Tibial nerve (tissue), 4 donors: ENCODE measurements around the gene APAF1. TPM values are rescaled to one million over a fixed set of nuclear protein-coding genes. Genes with fewer than 3 reads are reported as not detected.

Experiments
- DNase-seq, 2 donors: peaks; one replicate each; pipeline ENCODE4 v3.0.0-alpha.2; 2019; ENCODE audit warnings: low spot score in 2 of 2
- H3K27ac ChIP-seq, 4 donors: fragments of 200-600 bp; sonication (generic) in 3 of 4; one replicate each; pipeline ENCODE4 v1.5.1; 2017 to 2019; ENCODE audit warnings: mild to moderate bottlenecking in 1 of 4
- H3K27me3 ChIP-seq, 2 donors: fragments of 200-600 bp; sonication (generic) in 1 of 2; one replicate each; pipeline versions ENCODE4 v1.5.1 to v1.6.0; 2017 to 2019
- H3K36me3 ChIP-seq, 3 donors: fragments of 200-600 bp; sonication (generic); one replicate each; pipeline ENCODE4 v1.5.1; 2018 to 2019
- H3K4me1 ChIP-seq, 4 donors: fragments of 200-600 bp; sonication (generic) in 3 of 4; one replicate each; pipeline ENCODE4 v1.5.1; 2017 to 2019
- H3K4me3 ChIP-seq, 4 donors: fragments of 200-600 bp; sonication (generic) in 3 of 4; one replicate each; pipeline ENCODE4 v1.5.1; 2017 to 2019; ENCODE audit warnings: mild to moderate bottlenecking in 1 of 4, moderate library complexity in 1 of 4
- H3K9me3 ChIP-seq, 4 donors: fragments of 200-600 bp; sonication (generic) in 3 of 4; one replicate each; pipeline ENCODE4 v1.5.1; 2017 to 2019
- CTCF ChIP-seq, 5 experiments: fragments of 200-600 bp in 3 of 5; fragments of 450-650 bp in 2 of 5; sonication (generic) in 3 of 5; IDR thresholded peaks; one replicate each; pipeline ENCODE4 v1.5.1; 2016 to 2019; ENCODE audit warnings: antibody characterized with exemption in 5 of 5, mild to moderate bottlenecking in 3 of 5, moderate library complexity in 2 of 5
- EP300 ChIP-seq, 2 donors: sonication (generic); formaldehyde crosslinking; IDR thresholded peaks; one replicate each; pipeline ENCODE4 v1.6.1; 2017; ENCODE audit warnings: antibody characterized with exemption in 2 of 2, mild to moderate bottlenecking in 1 of 2
- POLR2A ChIP-seq, 2 donors: fragments of 450-650 bp; IDR thresholded peaks; one replicate each; pipeline ENCODE4 v1.6.1; 2017; ENCODE audit warnings: antibody characterized with exemption in 2 of 2, mild to moderate bottlenecking in 2 of 2, moderate library complexity in 2 of 2
- WGBS, 2 donors: methylation state at CpG; one replicate each; pipeline ENCODE4 v1.1.5; 2018; 5-methylcytosine and 5-hydroxymethylcytosine counted together
- total RNA-seq, 4 donors: library from RNA; depleted of rRNA; stranded (reverse); fragments of >200 nt; gene quantifications; one replicate each; pipeline ENCODE4 v1.1.0, GENCODE V29; 2016

APAF1 gene
- total RNA-seq, 4 donors from 2014 or later = 12.1 to 18.1 (median 15.5) TPM

- Histone ChIP-seq H3K9me3 (no peaks in the 10 kb centered on the region), H3K36me3 (peaks cover 0 to 27% (median 0%) of the 10 kb centered on the region in 3 donors), H3K27me3 (no peaks in the 10 kb centered on the region), H3K4me3 (no peak overlapping the region), H3K4me1 (peaks cover 0 to 7% (median 0%) of the 10 kb centered on the region in 4 donors), H3K27ac (no peak overlapping the region)
- 46 to 51% methylated on average over 4 of the region's 4 CpGs for WGBS, 2 donors
- DNase-seq = no peak
- no peak for TF ChIP-seq POLR2A (IDR thresholded peaks at IDR 0.05)
Measured at GRCh38 chr12:98737322-98737712, 92.2 kb downstream of the APAF1 start.

- Histone ChIP-seq H3K9me3 (no peaks in the 10 kb centered on the region), H3K27ac (no peak overlapping the region), H3K36me3 (peaks cover 0 to 21% (median 0%) of the 10 kb centered on the region in 3 donors), H3K27me3 (no peaks in the 10 kb centered on the region), H3K4me1 (peaks cover 0 to 7% (median 0%) of the 10 kb centered on the region in 4 donors), H3K4me3 (no peak overlapping the region)
- WGBS, 2 donors = 45 to 49% methylated on average over 3 of the region's 3 CpGs
- DNase-seq = no peak
- TF ChIP-seq POLR2A (IDR thresholded peaks at IDR 0.05) = no peak
Measured at GRCh38 chr12:98738002-98738401, 92.9 kb downstream of the APAF1 start.

GRCh38 chr12:98738539-98738938, 93.4 kb downstream of the APAF1 start:
- Histone ChIP-seq H3K9me3 (no peaks in the 10 kb centered on the region), H3K27me3 (no peaks in the 10 kb centered on the region), H3K27ac (no peak overlapping the region), H3K4me3 (no peak overlapping the region), H3K36me3 (peaks cover 0 to 16% (median 0%) of the 10 kb centered on the region in 3 donors), H3K4me1 (peaks cover 0 to 7% (median 0%) of the 10 kb centered on the region in 4 donors)
- TF ChIP-seq CTCF (IDR thresholded peaks at IDR 0.05) (no peak), POLR2A (IDR thresholded peaks at IDR 0.05) (no peak), EP300 (IDR thresholded peaks at IDR 0.05) (no peak)
- WGBS, 2 donors = 84 to 88% methylated on average over 2 of the region's 2 CpGs
- no peak for DNase-seq

GRCh38 chr12:98740751-98741150, 95.7 kb downstream of the APAF1 start:
- H3K9me3 ChIP-seq = no peaks in the 10 kb centered on the region
- H3K36me3 ChIP-seq = peaks cover 0 to 9% (median 0%) of the 10 kb centered on the region in 3 donors
- no peak for DNase-seq
- peaks cover 0 to 14% (median 0%) of the 10 kb centered on the region in 4 donors for H3K4me1 ChIP-seq
- 46 to 61% methylated on average over 1 of the region's 1 CpG for WGBS, 2 donors
- TF ChIP-seq POLR2A (IDR thresholded peaks at IDR 0.05) (no peak), CTCF (IDR thresholded peaks at IDR 0.05) (no peak), EP300 (IDR thresholded peaks at IDR 0.05) (no peak)
- no peak overlapping the region for H3K27ac ChIP-seq
- H3K4me3 ChIP-seq = no peak overlapping the region
- peaks cover 0 to under 1% of the 10 kb centered on the region in 2 donors for H3K27me3 ChIP-seq

- Histone ChIP-seq H3K36me3 (peaks cover 0 to 5% (median 0%) of the 10 kb centered on the region in 3 donors), H3K4me3 (no peak overlapping the region), H3K27me3 (peaks cover 0 to 4% of the 10 kb centered on the region in 2 donors), H3K9me3 (no peaks in the 10 kb centered on the region), H3K27ac (no peak overlapping the region), H3K4me1 (peaks cover 0 to 18% (median 0%) of the 10 kb centered on the region in 4 donors)
- no peak for DNase-seq
- WGBS, 2 donors = 54 to 60% methylated on average over 4 of the region's 4 CpGs
- TF ChIP-seq POLR2A (IDR thresholded peaks at IDR 0.05) (no peak), EP300 (IDR thresholded peaks at IDR 0.05) (no peak), CTCF (IDR thresholded peaks at IDR 0.05) (no peak)
Measured at GRCh38 chr12:98741196-98741555, 96.1 kb downstream of the APAF1 start.

- Histone ChIP-seq H3K4me1 (peaks cover 0 to 21% (median 0%) of the 10 kb centered on the region in 4 donors), H3K27ac (no peak overlapping the region), H3K36me3 (no peaks in the 10 kb centered on the region), H3K27me3 (peaks cover 0 to 9% of the 10 kb centered on the region in 2 donors), H3K4me3 (no peak overlapping the region), H3K9me3 (no peaks in the 10 kb centered on the region)
- DNase-seq = no peak
- TF ChIP-seq EP300 (IDR thresholded peaks at IDR 0.05) (no peak), POLR2A (IDR thresholded peaks at IDR 0.05) (no peak), CTCF (IDR thresholded peaks at IDR 0.05) (no peak)
- 65 to 66% methylated on average over 12 of the region's 12 CpGs for WGBS, 2 donors
Measured at GRCh38 chr12:98741556-98742265, 96.6 kb downstream of the APAF1 start.
